WTC11 (cell line): ENCODE data around the gene MNAT1. TPM values are rescaled to one million over a fixed set of nuclear protein-coding genes. Genes with fewer than 3 reads are reported as not detected.

Source experiments
- ATAC-seq: fragments of 200-7000 bp; cut with Tn5 transposase; 2 replicates; pipeline ENCODE4 v1.10.0; 2021; ENCODE audit warnings: mild to moderate bottlenecking, moderate library complexity
- CTCF ChIA-PET: fragments of 300-600 bp; sonication (Branson Sonifier 250); formaldehyde crosslinking; loops from one replicate; lab custom pipeline; 2021; ENCODE audit warnings: antibody characterized with exemption; lab: Charles Lee
- POLR2A ChIA-PET: fragments of 350-600 bp; sonication (Branson Sonifier 250); formaldehyde crosslinking; loops from one replicate; lab custom pipeline; 2021; ENCODE audit warnings: antibody characterized with exemption; lab: Charles Lee
- DNase-seq: peaks from one replicate; pipeline ENCODE4 v3.0.0; 2021; ENCODE audit warnings: low spot score
- H3K27ac Mint-ChIP-seq: 2 replicates; pipeline ENCODE4 v1.8.0; 2021; ENCODE audit warnings: mixed read lengths
- H3K27me3 Mint-ChIP-seq: 2 replicates; pipeline ENCODE4 v1.8.0; 2021; ENCODE audit warnings: low read depth, mild to moderate bottlenecking, moderate library complexity, mixed read lengths
- H3K36me3 Mint-ChIP-seq: 2 replicates; pipeline ENCODE4 v1.8.0; 2021; ENCODE audit warnings: mixed read lengths
- H3K4me1 Mint-ChIP-seq: 2 replicates; pipeline ENCODE4 v1.8.0; 2022; ENCODE audit warnings: mixed read lengths
- H3K4me3 Mint-ChIP-seq: 2 replicates; pipeline ENCODE4 v1.8.0; 2021; ENCODE audit warnings: mild to moderate bottlenecking, moderate library complexity, mixed read lengths
- H3K9me3 Mint-ChIP-seq: 2 replicates; pipeline ENCODE4 v1.8.0; 2021; ENCODE audit warnings: mixed read lengths
- ELF4 ChIP-seq: sonication (generic); formaldehyde crosslinking; IDR thresholded peaks from 2 replicates; pipeline ENCODE4 v1.8.1; 2022; ENCODE audit warnings: low read depth, mild to moderate bottlenecking, moderate library complexity, missing genetic modification reagents
- ETV6 ChIP-seq: sonication (generic); formaldehyde crosslinking; IDR thresholded peaks from 2 replicates; pipeline ENCODE4 v1.8.1; 2022; ENCODE audit warnings: mild to moderate bottlenecking, missing genetic modification reagents
- FOXK1 ChIP-seq: sonication (generic); formaldehyde crosslinking; IDR thresholded peaks from 2 replicates; pipeline ENCODE4 v1.8.0; 2022; ENCODE audit warnings: mild to moderate bottlenecking, moderate library complexity, missing genetic modification reagents
- GTF2I ChIP-seq: fragments of 250-450 bp; sonication (Bioruptor Pico); conservative IDR thresholded peaks from 2 replicates; pipeline ENCODE4 v1.4.0; 2021; ENCODE audit warnings: mild to moderate bottlenecking
- IRF2 ChIP-seq: sonication (generic); formaldehyde crosslinking; IDR thresholded peaks from 2 replicates; pipeline ENCODE4 v1.8.0; 2022; ENCODE audit warnings: low read depth, missing genetic modification reagents, borderline replicate concordance
- JAZF1 ChIP-seq: fragments of 250-450 bp; sonication (Bioruptor Pico); IDR thresholded peaks from 2 replicates; pipeline ENCODE4 v1.9.0; 2021; ENCODE audit warnings: moderate library complexity, mild to moderate bottlenecking, inconsistent platforms
- MXD4 ChIP-seq: fragments of 250-450 bp; sonication (Bioruptor Pico); IDR thresholded peaks from 2 replicates; pipeline ENCODE4 v1.8.0; 2021; ENCODE audit warnings: mild to moderate bottlenecking, moderate library complexity, borderline replicate concordance
- MYBL2 ChIP-seq: sonication (generic); formaldehyde crosslinking; IDR thresholded peaks from 2 replicates; pipeline ENCODE4 v1.8.1; 2023; ENCODE audit warnings: mild to moderate bottlenecking, moderate library complexity, missing genetic modification reagents
- SMAD3 ChIP-seq: sonication (generic); formaldehyde crosslinking; IDR thresholded peaks from 2 replicates; pipeline ENCODE4 v1.8.0; 2022; ENCODE audit warnings: missing genetic modification reagents, mild to moderate bottlenecking, borderline replicate concordance
- SMAD4 ChIP-seq: sonication (generic); formaldehyde crosslinking; IDR thresholded peaks from 2 replicates; pipeline ENCODE4 v1.8.0; 2022; ENCODE audit warnings: mild to moderate bottlenecking, missing genetic modification reagents
- SOX15 ChIP-seq: fragments of 250-450 bp; sonication (Bioruptor Pico); IDR thresholded peaks from 2 replicates; pipeline ENCODE4 v1.9.0; 2021; ENCODE audit warnings: mild to moderate bottlenecking
- TEAD1 ChIP-seq: sonication (generic); formaldehyde crosslinking; IDR thresholded peaks from 2 replicates; pipeline ENCODE4 v1.8.0; 2022; ENCODE audit warnings: mild to moderate bottlenecking, missing genetic modification reagents
- ZBTB21 ChIP-seq: sonication (generic); formaldehyde crosslinking; IDR thresholded peaks from 2 replicates; pipeline ENCODE4 v1.8.1; 2023; ENCODE audit warnings: mild to moderate bottlenecking, missing genetic modification reagents, borderline replicate concordance
- ZNF138 ChIP-seq: sonication (generic); formaldehyde crosslinking; conservative IDR thresholded peaks from 2 replicates; pipeline ENCODE4 v1.8.1; 2022; ENCODE audit warnings: mild to moderate bottlenecking, moderate library complexity, missing genetic modification reagents
- ZNF219 ChIP-seq: sonication (generic); formaldehyde crosslinking; IDR thresholded peaks from 2 replicates; pipeline ENCODE4 v1.8.0; 2023; ENCODE audit warnings: missing genetic modification reagents, mild to moderate bottlenecking, borderline replicate concordance
- ZNF317 ChIP-seq: sonication (generic); formaldehyde crosslinking; IDR thresholded peaks from 2 replicates; pipeline ENCODE4 v1.8.1; 2023; ENCODE audit warnings: low read depth, mild to moderate bottlenecking, moderate library complexity, missing genetic modification reagents, borderline replicate concordance
- total RNA-seq: library from RNA; stranded (reverse); gene quantifications from 3 replicates; pipeline ENCODE4 v1.2.3, GENCODE V29; 2021
- TF ChIP-seq, protein P1 (sequence below): fragments of 250-450 bp; sonication (Bioruptor Pico); IDR thresholded peaks from 2 replicates; pipeline ENCODE4 v1.9.0; 2021; ENCODE audit warnings: mild to moderate bottlenecking
- TF ChIP-seq, protein P2 (sequence below): sonication (generic); formaldehyde crosslinking; IDR thresholded peaks from 2 replicates; pipeline ENCODE4 v1.8.0; 2023; ENCODE audit warnings: mild to moderate bottlenecking, missing genetic modification reagents
- TF ChIP-seq, protein P3 (sequence below): sonication (generic); formaldehyde crosslinking; IDR thresholded peaks from 2 replicates; pipeline ENCODE4 v1.8.0; 2022; ENCODE audit warnings: mild to moderate bottlenecking, missing genetic modification reagents

MNAT1 gene
- total RNA-seq, 1 experiment from 2014 or later = 59.0 TPM

DNA sequence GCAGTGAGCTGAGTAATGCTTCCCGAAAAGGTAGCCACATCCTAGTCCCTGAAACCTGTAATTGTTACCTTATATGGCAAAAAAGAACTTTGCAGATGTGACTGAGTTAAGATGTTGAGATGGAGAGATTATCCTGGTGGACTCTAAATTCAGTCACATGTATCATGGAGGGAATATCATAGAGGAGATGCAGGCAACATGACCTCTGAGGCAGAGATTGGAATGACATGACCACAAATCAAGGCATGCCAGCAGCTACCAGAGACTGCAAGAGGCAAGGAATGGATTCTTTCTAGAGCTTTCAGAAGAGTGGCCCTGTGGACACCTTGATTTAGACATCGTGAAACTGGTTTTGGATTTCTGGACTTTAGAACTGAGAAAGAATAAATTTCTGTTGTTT, 265.0 kb downstream of the MNAT1 start:
- H3K9me3 Mint-ChIP-seq = peaks cover 13% of the 10 kb centered on the region
- no peaks in the 10 kb centered on the region for H3K27me3 Mint-ChIP-seq
- H3K36me3 Mint-ChIP-seq = peaks cover 16% of the 10 kb centered on the region
- TF ChIP-seq SMAD3 (CRISPR knock-in tag) = no peak
- TF ChIP-seq, protein P1, sequence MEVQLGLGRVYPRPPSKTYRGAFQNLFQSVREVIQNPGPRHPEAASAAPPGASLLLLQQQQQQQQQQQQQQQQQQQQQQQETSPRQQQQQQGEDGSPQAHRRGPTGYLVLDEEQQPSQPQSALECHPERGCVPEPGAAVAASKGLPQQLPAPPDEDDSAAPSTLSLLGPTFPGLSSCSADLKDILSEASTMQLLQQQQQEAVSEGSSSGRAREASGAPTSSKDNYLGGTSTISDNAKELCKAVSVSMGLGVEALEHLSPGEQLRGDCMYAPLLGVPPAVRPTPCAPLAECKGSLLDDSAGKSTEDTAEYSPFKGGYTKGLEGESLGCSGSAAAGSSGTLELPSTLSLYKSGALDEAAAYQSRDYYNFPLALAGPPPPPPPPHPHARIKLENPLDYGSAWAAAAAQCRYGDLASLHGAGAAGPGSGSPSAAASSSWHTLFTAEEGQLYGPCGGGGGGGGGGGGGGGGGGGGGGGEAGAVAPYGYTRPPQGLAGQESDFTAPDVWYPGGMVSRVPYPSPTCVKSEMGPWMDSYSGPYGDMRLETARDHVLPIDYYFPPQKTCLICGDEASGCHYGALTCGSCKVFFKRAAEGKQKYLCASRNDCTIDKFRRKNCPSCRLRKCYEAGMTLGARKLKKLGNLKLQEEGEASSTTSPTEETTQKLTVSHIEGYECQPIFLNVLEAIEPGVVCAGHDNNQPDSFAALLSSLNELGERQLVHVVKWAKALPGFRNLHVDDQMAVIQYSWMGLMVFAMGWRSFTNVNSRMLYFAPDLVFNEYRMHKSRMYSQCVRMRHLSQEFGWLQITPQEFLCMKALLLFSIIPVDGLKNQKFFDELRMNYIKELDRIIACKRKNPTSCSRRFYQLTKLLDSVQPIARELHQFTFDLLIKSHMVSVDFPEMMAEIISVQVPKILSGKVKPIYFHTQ (CRISPR knock-in tag) = no peak
- TF ChIP-seq, protein P2, sequence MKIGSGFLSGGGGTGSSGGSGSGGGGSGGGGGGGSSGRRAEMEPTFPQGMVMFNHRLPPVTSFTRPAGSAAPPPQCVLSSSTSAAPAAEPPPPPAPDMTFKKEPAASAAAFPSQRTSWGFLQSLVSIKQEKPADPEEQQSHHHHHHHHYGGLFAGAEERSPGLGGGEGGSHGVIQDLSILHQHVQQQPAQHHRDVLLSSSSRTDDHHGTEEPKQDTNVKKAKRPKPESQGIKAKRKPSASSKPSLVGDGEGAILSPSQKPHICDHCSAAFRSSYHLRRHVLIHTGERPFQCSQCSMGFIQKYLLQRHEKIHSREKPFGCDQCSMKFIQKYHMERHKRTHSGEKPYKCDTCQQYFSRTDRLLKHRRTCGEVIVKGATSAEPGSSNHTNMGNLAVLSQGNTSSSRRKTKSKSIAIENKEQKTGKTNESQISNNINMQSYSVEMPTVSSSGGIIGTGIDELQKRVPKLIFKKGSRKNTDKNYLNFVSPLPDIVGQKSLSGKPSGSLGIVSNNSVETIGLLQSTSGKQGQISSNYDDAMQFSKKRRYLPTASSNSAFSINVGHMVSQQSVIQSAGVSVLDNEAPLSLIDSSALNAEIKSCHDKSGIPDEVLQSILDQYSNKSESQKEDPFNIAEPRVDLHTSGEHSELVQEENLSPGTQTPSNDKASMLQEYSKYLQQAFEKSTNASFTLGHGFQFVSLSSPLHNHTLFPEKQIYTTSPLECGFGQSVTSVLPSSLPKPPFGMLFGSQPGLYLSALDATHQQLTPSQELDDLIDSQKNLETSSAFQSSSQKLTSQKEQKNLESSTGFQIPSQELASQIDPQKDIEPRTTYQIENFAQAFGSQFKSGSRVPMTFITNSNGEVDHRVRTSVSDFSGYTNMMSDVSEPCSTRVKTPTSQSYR (CRISPR knock-in tag) = no peak
- CTCF ChIA-PET = no interaction called here
- H3K4me3 Mint-ChIP-seq = no peak overlapping the region
- POLR2A ChIA-PET = no interaction called here
- H3K27ac Mint-ChIP-seq = no peak overlapping the region
- no peak for DNase-seq
- no peaks in the 10 kb centered on the region for H3K4me1 Mint-ChIP-seq
- no peak for ATAC-seq

DNA sequence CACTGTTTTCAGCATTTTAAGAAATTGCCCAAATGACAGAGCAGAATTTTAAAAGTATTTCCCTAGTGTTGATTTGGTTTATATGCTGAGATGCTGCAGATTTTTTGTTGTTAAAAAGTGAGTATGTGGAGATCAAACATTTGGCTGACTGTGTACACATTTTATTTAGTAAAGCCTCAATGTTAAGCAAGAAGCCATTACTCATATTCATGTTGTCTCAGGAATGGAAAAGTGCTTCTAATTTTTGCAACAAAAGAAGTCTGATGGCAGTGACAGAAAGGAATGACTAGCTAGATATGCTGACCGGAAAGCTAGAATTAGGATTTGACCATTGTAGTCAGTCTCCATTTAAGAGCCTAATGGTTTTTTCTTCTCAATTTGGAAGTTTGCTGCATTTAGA, 269.0 kb downstream of the MNAT1 start:
- Mint-ChIP-seq H3K27me3 (no peaks in the 10 kb centered on the region), H3K27ac (no peak overlapping the region)
- ATAC-seq = no peak

DNA sequence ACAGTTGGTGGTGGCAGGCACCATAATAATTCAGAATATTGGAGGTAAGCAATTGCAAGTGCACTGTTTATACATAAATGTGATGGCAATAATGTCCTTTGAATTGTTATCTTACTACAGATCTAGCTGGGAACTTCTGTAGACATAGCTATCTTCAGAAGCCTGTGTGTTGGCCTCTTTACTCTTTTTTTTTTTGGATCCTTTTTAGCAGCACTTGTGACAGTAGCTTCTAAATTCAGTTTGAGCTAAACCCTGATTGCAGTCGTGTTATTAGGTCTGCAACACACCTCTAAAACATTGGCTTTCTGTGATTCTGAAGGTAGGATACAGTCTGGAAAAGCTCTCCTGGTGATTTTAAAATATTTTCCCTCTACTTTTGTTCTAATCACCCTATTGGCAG, 285.0 kb downstream of the MNAT1 start:
- DNase-seq (no peak), ATAC-seq (no peak)
- ChIA-PET POLR2A (no interaction called here), CTCF (interaction anchor here (0.7 kb wide), 1 partner anchor 38 kb away, joined by 3 read pairs; no protein-coding TSS in a partner anchor)
- Mint-ChIP-seq H3K4me1 (0 out of 2 replicates have a peak, but pooled peaks cover 2% of the 10 kb centered on the region), H3K36me3 (peaks cover 17% of the 10 kb centered on the region), H3K27ac (no peak overlapping the region), H3K9me3 (peaks cover 17% of the 10 kb centered on the region), H3K4me3 (no peak overlapping the region), H3K27me3 (no peaks in the 10 kb centered on the region)
- no peak for TF ChIP-seq TEAD1 (CRISPR knock-in tag)
- no peak for TF ChIP-seq SOX15 (CRISPR knock-in tag)
- no peak for TF ChIP-seq ZBTB21 (CRISPR knock-in tag)
- TF ChIP-seq FOXK1 = no peak
- TF ChIP-seq ZNF219 (CRISPR knock-in tag) = no peak
- no peak for TF ChIP-seq SMAD4 (CRISPR knock-in tag)
- TF ChIP-seq IRF2 (CRISPR knock-in tag) = no peak
- TF ChIP-seq, protein P2 (CRISPR knock-in tag) = no peak
- no peak for TF ChIP-seq ELF4 (CRISPR knock-in tag)
- TF ChIP-seq ZNF138 (CRISPR knock-in tag) = no peak
- TF ChIP-seq, protein P3, sequence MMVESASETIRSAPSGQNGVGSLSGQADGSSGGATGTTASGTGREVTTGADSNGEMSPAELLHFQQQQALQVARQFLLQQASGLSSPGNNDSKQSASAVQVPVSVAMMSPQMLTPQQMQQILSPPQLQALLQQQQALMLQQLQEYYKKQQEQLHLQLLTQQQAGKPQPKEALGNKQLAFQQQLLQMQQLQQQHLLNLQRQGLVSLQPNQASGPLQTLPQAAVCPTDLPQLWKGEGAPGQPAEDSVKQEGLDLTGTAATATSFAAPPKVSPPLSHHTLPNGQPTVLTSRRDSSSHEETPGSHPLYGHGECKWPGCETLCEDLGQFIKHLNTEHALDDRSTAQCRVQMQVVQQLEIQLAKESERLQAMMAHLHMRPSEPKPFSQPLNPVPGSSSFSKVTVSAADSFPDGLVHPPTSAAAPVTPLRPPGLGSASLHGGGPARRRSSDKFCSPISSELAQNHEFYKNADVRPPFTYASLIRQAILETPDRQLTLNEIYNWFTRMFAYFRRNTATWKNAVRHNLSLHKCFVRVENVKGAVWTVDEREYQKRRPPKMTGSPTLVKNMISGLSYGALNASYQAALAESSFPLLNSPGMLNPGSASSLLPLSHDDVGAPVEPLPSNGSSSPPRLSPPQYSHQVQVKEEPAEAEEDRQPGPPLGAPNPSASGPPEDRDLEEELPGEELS (CRISPR knock-in tag) = no peak
- TF ChIP-seq ETV6 (CRISPR knock-in tag) = no peak
- TF ChIP-seq JAZF1 (CRISPR knock-in tag) = no peak
- no peak for TF ChIP-seq MYBL2 (CRISPR knock-in tag)
- no peak for TF ChIP-seq GTF2I (CRISPR knock-in tag)

More for the DNA sequence above, 269.0 kb downstream of the MNAT1 start:
- no peak for TF ChIP-seq SOX15 (CRISPR knock-in tag)
- TF ChIP-seq ZNF317 (CRISPR knock-in tag) = no peak
- no peak for TF ChIP-seq MXD4
- no peak overlapping the region for H3K4me3 Mint-ChIP-seq
- H3K4me1 Mint-ChIP-seq = no peaks in the 10 kb centered on the region
- no peak for DNase-seq
- ChIA-PET POLR2A (no interaction called here), CTCF (no interaction called here)
- 0 out of 2 replicates have a peak, but pooled peaks cover 3% of the 10 kb centered on the region for H3K9me3 Mint-ChIP-seq
- peaks cover 6% of the 10 kb centered on the region for H3K36me3 Mint-ChIP-seq
